HepG2 (cell line): Measurements from ENCODE around the gene GMFB. TPM values are rescaled to one million over a fixed set of nuclear protein-coding genes. Genes with fewer than 3 reads are reported as not detected.
A peak's percentile ranks its signal among the peaks of the same experiment; 100 is the strongest.

Source experiments
- DMTF1 ChIP-seq: sonication (generic); formaldehyde crosslinking; IDR thresholded peaks from 2 replicates; pipeline ENCODE4 v1.4.0; 2020; ENCODE audit warnings: mild to moderate bottlenecking, missing genetic modification reagents
- FOXJ3 ChIP-seq: sonication (generic); formaldehyde crosslinking; IDR thresholded peaks from 2 replicates; pipeline ENCODE4 v1.4.0; 2020; ENCODE audit warnings: missing genetic modification reagents, mild to moderate bottlenecking, borderline replicate concordance
- MTF2 ChIP-seq: sonication (generic); formaldehyde crosslinking; IDR thresholded peaks from 2 replicates; pipeline ENCODE4 v1.5.0; 2020; ENCODE audit warnings: missing genetic modification reagents, borderline replicate concordance
- PHF21A ChIP-seq: sonication (generic); formaldehyde crosslinking; IDR thresholded peaks from 2 replicates; pipeline ENCODE4 v1.5.0; 2020; ENCODE audit warnings: mild to moderate bottlenecking, missing genetic modification reagents
- SKIL ChIP-seq: sonication (generic); formaldehyde crosslinking; IDR thresholded peaks from 2 replicates; pipeline ENCODE4 v1.8.0; 2022; ENCODE audit warnings: missing genetic modification reagents, mild to moderate bottlenecking, moderate library complexity, borderline replicate concordance
- ZNF17 ChIP-seq: sonication (generic); formaldehyde crosslinking; IDR thresholded peaks from 2 replicates; pipeline ENCODE4 v1.5.0; 2020; ENCODE audit warnings: mild to moderate bottlenecking, missing genetic modification reagents
- ZNF205 ChIP-seq: IDR thresholded peaks from 2 replicates; pipeline ENCODE4 v1.6.1; 2018; ENCODE audit warnings: missing biosample characterization, missing genetic modification reagents
- ZNF737 ChIP-seq: sonication (generic); formaldehyde crosslinking; IDR thresholded peaks from 2 replicates; pipeline ENCODE4 v1.5.0; 2020; ENCODE audit warnings: missing genetic modification reagents, mild to moderate bottlenecking, borderline replicate concordance
- ZNF790 ChIP-seq: sonication (generic); formaldehyde crosslinking; IDR thresholded peaks from 2 replicates; pipeline ENCODE4 v1.8.0; 2022; ENCODE audit warnings: missing genetic modification reagents, mild to moderate bottlenecking, borderline replicate concordance
- polyA plus RNA-seq, 8 experiments: library from polyadenylated mRNA; depleted of rRNA in 3 of 8; stranded (reverse) in 7 of 8; unstranded in 1 of 8; fragments of >200 nt; fragmentation: Illumina TruSeq in 4 of 8; extraction: Trizol in 4 of 8; gene quantifications; 2 replicates each; pipeline versions ENCODE4 v1.2.1 to v1.2.3, GENCODE V29; 2011 to 2016; ENCODE audit warnings: low read depth in 4 of 8, missing spikeins in 1 of 8, mixed read lengths in 1 of 8; ENCODE audit not compliant: insufficient read depth in 1 of 8
- total RNA-seq, 5 experiments: library from RNA; depleted of rRNA; stranded (reverse); fragments of >200 nt; fragmentation: Illumina TruSeq; extraction: Trizol; gene quantifications; 2 replicates each; pipeline ENCODE4 v1.2.3, GENCODE V29; 2016; ENCODE audit warnings: low read depth in 1 of 5
- TF ChIP-seq, protein P1 (sequence below): sonication (generic); formaldehyde crosslinking; IDR thresholded peaks from 2 replicates; pipeline ENCODE4 v1.9.0; 2021; ENCODE audit warnings: mild to moderate bottlenecking, missing genetic modification reagents
- TF ChIP-seq, protein P2 (sequence below): IDR thresholded peaks from 2 replicates; pipeline ENCODE4 v1.6.1; 2016; ENCODE audit warnings: missing compliant biosample characterization, missing genetic modification reagents, borderline replicate concordance

Gene GMFB
- total and polyA plus RNA-seq, 2 of the 13 experiments (the other 11 are each of a cell fraction or from before 2014, with no cell fraction given) = 17.3 to 68.2 TPM

DNA sequence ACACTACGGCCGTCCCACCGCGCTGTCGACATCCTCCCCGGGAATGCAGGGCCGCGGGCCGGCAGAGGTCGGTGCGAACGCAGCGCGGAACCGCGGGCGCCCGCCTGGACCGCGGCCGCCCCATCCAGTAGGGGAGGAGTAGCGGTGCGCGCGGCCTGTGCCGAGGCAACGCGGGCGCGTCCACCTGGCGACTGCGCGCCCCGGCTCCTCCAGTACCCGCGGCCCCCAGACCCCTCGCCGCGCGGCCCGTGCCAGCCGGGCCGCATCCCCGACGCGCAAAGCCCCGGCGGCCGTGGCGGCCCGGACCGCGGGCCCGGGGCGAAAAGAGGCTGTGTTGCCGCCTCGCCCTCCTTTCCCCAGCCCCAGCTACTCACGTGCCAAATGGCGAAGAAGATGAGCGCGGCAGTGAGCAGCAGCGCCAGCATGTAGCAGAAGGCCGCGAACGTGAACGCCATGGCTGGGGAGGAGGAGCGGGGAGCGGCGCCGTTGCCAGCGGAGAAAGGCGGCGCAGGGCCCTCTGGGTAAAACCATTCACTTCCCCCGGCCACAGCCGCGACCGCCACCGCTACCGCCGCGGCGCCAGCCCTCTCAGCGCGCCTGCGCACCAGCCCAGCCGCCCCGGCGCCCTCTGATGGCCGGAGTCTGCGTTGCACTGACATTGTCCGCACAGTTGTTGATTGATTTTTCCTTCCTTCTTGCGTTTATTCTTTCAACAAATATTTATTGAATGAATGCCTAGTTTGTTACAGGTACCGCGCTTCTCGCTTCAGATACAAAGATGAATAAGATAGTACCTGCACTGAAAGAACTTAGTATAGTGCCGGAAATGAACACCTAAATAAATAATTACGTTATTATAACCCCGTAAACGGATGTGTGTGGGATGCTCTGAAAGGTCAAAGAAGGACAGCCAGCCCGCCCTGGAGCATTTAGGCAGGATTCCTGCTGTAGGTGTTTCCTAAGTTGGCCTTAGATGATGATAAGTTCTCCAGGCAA is 47.6 kb downstream of the GMFB start, which contains the start of gene CNIH1 (continued):
- TF ChIP-seq, protein P1, sequence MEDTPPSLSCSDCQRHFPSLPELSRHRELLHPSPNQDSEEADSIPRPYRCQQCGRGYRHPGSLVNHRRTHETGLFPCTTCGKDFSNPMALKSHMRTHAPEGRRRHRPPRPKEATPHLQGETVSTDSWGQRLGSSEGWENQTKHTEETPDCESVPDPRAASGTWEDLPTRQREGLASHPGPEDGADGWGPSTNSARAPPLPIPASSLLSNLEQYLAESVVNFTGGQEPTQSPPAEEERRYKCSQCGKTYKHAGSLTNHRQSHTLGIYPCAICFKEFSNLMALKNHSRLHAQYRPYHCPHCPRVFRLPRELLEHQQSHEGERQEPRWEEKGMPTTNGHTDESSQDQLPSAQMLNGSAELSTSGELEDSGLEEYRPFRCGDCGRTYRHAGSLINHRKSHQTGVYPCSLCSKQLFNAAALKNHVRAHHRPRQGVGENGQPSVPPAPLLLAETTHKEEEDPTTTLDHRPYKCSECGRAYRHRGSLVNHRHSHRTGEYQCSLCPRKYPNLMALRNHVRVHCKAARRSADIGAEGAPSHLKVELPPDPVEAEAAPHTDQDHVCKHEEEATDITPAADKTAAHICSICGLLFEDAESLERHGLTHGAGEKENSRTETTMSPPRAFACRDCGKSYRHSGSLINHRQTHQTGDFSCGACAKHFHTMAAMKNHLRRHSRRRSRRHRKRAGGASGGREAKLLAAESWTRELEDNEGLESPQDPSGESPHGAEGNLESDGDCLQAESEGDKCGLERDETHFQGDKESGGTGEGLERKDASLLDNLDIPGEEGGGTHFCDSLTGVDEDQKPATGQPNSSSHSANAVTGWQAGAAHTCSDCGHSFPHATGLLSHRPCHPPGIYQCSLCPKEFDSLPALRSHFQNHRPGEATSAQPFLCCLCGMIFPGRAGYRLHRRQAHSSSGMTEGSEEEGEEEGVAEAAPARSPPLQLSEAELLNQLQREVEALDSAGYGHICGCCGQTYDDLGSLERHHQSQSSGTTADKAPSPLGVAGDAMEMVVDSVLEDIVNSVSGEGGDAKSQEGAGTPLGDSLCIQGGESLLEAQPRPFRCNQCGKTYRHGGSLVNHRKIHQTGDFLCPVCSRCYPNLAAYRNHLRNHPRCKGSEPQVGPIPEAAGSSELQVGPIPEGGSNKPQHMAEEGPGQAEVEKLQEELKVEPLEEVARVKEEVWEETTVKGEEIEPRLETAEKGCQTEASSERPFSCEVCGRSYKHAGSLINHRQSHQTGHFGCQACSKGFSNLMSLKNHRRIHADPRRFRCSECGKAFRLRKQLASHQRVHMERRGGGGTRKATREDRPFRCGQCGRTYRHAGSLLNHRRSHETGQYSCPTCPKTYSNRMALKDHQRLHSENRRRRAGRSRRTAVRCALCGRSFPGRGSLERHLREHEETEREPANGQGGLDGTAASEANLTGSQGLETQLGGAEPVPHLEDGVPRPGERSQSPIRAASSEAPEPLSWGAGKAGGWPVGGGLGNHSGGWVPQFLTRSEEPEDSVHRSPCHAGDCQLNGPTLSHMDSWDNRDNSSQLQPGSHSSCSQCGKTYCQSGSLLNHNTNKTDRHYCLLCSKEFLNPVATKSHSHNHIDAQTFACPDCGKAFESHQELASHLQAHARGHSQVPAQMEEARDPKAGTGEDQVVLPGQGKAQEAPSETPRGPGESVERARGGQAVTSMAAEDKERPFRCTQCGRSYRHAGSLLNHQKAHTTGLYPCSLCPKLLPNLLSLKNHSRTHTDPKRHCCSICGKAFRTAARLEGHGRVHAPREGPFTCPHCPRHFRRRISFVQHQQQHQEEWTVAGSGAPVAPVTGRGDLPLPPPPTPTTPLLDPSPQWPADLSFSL = no peak
- TF ChIP-seq ZNF17 (no peak), SKIL (CRISPR knock-in tag) (peak; percentile 43; the same call in 1 of the 2 replicates), ZNF737 (CRISPR knock-in tag) (no peak), DMTF1 (no peak), ZNF790 (CRISPR knock-in tag) (no peak), MTF2 (no peak), FOXJ3 (0 out of 2 replicates have a peak, but pooled peaks have one; percentile 26), ZNF205 (0 out of 2 replicates have a peak, but pooled peaks have one; percentile 37), PHF21A (CRISPR knock-in tag) (peak; percentile 33; the same call in 1 of the 2 replicates)
- TF ChIP-seq, protein P2, sequence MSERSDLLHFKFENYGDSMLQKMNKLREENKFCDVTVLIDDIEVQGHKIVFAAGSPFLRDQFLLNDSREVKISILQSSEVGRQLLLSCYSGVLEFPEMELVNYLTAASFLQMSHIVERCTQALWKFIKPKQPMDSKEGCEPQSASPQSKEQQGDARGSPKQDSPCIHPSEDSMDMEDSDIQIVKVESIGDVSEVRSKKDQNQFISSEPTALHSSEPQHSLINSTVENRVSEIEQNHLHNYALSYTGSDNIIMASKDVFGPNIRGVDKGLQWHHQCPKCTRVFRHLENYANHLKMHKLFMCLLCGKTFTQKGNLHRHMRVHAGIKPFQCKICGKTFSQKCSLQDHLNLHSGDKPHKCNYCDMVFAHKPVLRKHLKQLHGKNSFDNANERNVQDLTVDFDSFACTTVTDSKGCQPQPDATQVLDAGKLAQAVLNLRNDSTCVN (CRISPR knock-in tag) = no peak
